Left lung (tissue), 10 donors: ENCODE data around the gene GNAS-AS1. TPM values are rescaled to one million over a fixed set of nuclear protein-coding genes. Genes with fewer than 3 reads are reported as not detected.

ENCODE experiments used
- ATAC-seq: fragments of 200-7000 bp; cut with Tn5 transposase; one replicate; pipeline ENCODE4 v1.9.1; 2020; ENCODE audit warnings: moderate library complexity
- DNase-seq, 4 donors: peaks; one replicate each; pipeline ENCODE4 v3.0.0-alpha.2; 2013 to 2020
- H3K27ac ChIP-seq, 2 donors: fragments of 200-600 bp; sonication (generic) in 1 of 2; one replicate each; pipeline versions ENCODE4 v1.5.0 to v1.8.0; 2020 to 2021
- H3K27me3 ChIP-seq, 2 donors: fragments of 200-600 bp; sonication (generic) in 1 of 2; one replicate each; pipeline versions ENCODE4 v1.5.0 to v1.8.0; 2020 to 2021
- H3K36me3 ChIP-seq, 2 donors: fragments of 200-600 bp; sonication (generic) in 1 of 2; one replicate each; pipeline versions ENCODE4 v1.5.0 to v1.8.0; 2020 to 2021
- H3K4me1 ChIP-seq, 2 donors: fragments of 200-600 bp; one replicate each; pipeline ENCODE4 v1.8.0; 2021
- H3K4me3 ChIP-seq, 2 donors: fragments of 200-600 bp; sonication (generic) in 1 of 2; one replicate each; pipeline versions ENCODE4 v1.5.0 to v1.8.0; 2020 to 2021; ENCODE audit warnings: mild to moderate bottlenecking in 1 of 2
- H3K9me3 ChIP-seq, 2 donors: fragments of 200-600 bp; sonication (generic) in 1 of 2; one replicate each; pipeline versions ENCODE4 v1.5.0 to v1.8.0; 2020 to 2021
- intact Hi-C, 2 donors: fragments of 100-400 bp; cut with DNase I; formaldehyde crosslinking; loops; one replicate each; pipeline versions ENCODE4 v1.11.2 to v1.14.2; 2022
- polyA plus RNA-seq, 6 donors: library from polyadenylated mRNA; unstranded; fragments of 120-200 nt; gene quantifications; one replicate each; pipeline ENCODE4 v1.2.1, GENCODE V29; 2013; ENCODE audit not compliant: insufficient read length in 6 of 6
- total RNA-seq, 2 donors: library from RNA; stranded (reverse); fragmentation: NEBNext Ultra II Directional; extraction: Animal tissue kit (Norgen Biotek cat#: 25700); gene quantifications; one replicate each; pipeline ENCODE4 v1.2.1, GENCODE V29; 2021
- TF ChIP-seq, protein P1 (sequence below), 2 donors: fragments of 200-600 bp; sonication (generic) in 1 of 2; IDR thresholded peaks; one replicate each; pipeline versions ENCODE4 v1.5.0 to v1.8.0; 2021; ENCODE audit warnings: antibody characterized with exemption in 2 of 2
- donor health status: DM: no; HTN: yes; CAD: no.
- donor health status: DM: no; HTN: no; CAD: no.

Gene GNAS-AS1
- total and polyA plus RNA-seq, 8 donors: 0.15 to 1.5 (median 1.1) TPM

DNA sequence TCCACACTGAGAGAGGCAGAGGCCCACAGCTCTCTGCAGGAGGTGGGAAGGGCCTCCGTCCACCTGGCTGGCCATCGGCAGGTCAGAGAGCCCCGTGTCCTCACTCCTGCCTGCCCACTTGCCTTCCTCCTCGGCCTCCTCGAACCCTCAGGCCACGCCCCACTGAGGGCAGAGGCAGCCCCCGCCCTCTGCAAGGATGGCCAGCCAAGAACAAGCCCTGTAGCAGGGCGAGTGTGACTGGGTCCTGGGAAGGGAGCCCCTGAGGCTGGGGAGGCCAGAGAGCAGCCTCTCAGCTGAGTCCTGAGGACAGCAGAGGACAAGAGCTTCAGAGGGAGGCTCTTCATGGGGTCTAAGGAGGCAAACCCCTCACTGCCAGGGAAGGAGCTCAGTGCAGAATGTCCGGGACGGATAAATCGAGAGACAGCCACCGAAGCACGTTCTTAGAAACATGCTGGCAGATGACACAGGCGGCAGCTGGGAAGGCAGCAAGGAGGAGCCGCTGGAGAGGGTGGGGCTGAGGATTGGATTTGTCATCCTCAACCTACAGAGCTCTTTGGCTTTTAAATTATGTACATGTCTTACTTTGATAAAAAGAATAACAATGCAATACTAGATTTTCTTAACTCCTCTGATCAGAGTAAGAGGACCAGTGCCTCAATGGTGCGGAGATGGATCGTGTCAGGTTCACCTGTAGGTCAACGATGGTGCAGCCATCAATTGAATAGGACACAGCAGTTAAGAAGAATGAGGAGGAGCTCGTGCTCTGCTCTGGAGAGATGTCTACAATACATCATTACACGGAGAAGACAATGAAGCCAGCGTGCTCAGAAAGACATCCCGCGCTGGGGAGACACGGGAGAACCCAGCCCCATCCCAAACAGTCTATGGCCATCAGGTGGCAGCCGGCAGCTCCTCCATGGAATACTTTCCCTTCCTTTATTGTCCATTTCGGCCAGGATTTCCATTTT, 53.0 kb downstream of the GNAS-AS1 start:
- TF ChIP-seq, protein P1, sequence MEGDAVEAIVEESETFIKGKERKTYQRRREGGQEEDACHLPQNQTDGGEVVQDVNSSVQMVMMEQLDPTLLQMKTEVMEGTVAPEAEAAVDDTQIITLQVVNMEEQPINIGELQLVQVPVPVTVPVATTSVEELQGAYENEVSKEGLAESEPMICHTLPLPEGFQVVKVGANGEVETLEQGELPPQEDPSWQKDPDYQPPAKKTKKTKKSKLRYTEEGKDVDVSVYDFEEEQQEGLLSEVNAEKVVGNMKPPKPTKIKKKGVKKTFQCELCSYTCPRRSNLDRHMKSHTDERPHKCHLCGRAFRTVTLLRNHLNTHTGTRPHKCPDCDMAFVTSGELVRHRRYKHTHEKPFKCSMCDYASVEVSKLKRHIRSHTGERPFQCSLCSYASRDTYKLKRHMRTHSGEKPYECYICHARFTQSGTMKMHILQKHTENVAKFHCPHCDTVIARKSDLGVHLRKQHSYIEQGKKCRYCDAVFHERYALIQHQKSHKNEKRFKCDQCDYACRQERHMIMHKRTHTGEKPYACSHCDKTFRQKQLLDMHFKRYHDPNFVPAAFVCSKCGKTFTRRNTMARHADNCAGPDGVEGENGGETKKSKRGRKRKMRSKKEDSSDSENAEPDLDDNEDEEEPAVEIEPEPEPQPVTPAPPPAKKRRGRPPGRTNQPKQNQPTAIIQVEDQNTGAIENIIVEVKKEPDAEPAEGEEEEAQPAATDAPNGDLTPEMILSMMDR (IDR thresholded peaks at IDR 0.05): no peak
- ATAC-seq: no peak
- no peak overlapping the region for H3K27ac ChIP-seq
- no peaks in the 10 kb centered on the region for H3K9me3 ChIP-seq
- H3K4me1 ChIP-seq: no peaks in the 10 kb centered on the region
- no peak for DNase-seq
- peaks cover 0 to 72% of the 10 kb centered on the region in 2 donors for H3K27me3 ChIP-seq
- no peaks in the 10 kb centered on the region for H3K36me3 ChIP-seq
- intact Hi-C loops: no loop called here
- no peak overlapping the region for H3K4me3 ChIP-seq

DNA sequence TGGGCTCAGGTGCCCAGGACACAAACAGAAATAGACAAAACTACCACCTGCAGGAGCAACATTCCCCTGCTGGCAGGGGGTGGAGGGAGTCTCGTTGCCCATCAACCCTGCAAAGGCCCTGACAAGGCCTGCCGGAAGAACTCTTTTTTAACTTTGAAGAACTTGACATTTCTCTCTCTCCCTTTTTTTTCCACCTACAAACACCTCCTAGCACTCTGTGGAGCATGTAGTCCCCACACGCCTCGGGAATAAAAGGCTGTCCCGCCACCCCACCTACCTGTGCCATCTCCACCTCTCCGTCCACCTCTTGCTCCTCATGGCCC, 54.8 kb downstream of the GNAS-AS1 start:
- TF ChIP-seq, protein P1 (IDR thresholded peaks at IDR 0.05): no peak
- no peak overlapping the region for H3K27ac ChIP-seq

DNA sequence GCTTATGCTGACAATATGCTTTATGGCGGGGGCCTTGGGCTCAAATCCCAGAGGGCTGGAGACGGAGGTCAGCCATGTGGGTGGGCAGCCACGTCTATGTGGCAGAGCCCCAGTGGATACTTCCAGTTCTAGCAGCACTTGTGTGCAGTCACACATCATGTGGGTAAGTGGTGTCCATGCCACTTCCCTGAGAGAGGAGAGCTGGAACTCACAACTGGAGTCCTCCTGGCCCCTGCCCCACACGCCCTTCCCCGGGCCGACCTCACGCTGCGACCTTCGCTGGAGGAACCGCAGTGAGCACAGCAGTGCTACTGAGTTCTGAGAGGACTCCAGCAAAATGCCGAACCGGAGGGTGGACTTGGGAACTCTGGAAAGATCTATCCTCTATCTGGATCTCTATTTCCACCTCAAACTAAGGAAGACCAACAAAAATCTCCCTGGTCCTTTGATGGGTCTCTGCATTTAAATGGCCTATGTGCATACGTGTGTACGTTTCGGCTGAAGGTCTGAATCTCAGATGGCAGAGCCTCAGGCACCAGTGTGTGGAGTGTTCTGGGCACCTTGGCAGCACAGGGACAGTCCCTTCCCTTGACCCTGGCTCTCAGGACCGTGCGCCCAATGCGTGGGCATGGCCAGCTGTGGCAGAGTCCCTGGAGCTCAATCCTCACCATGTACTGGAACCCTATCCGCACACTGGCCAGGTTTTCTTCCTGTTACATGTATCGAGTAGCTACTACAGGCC, 55.4 kb downstream of the GNAS-AS1 start:
- ATAC-seq: no peak
- H3K27ac ChIP-seq: no peak overlapping the region
- no peaks in the 10 kb centered on the region for H3K36me3 ChIP-seq
- intact Hi-C loops: no loop called here
- H3K4me1 ChIP-seq: no peaks in the 10 kb centered on the region
- H3K9me3 ChIP-seq: no peaks in the 10 kb centered on the region
- no peak for DNase-seq
- H3K27me3 ChIP-seq: peaks cover 0 to 78% of the 10 kb centered on the region in 2 donors
- no peak overlapping the region for H3K4me3 ChIP-seq
- TF ChIP-seq, protein P1 (IDR thresholded peaks at IDR 0.05): no peak

More for the DNA sequence above, 54.8 kb downstream of the GNAS-AS1 start:
- ATAC-seq: no peak
- peaks cover 0 to 78% of the 10 kb centered on the region in 2 donors for H3K27me3 ChIP-seq
- no peak overlapping the region for H3K4me3 ChIP-seq
- no peaks in the 10 kb centered on the region for H3K9me3 ChIP-seq
- H3K36me3 ChIP-seq: no peaks in the 10 kb centered on the region
- no peak for DNase-seq
- intact Hi-C loops: no loop called here
- no peaks in the 10 kb centered on the region for H3K4me1 ChIP-seq

DNA sequence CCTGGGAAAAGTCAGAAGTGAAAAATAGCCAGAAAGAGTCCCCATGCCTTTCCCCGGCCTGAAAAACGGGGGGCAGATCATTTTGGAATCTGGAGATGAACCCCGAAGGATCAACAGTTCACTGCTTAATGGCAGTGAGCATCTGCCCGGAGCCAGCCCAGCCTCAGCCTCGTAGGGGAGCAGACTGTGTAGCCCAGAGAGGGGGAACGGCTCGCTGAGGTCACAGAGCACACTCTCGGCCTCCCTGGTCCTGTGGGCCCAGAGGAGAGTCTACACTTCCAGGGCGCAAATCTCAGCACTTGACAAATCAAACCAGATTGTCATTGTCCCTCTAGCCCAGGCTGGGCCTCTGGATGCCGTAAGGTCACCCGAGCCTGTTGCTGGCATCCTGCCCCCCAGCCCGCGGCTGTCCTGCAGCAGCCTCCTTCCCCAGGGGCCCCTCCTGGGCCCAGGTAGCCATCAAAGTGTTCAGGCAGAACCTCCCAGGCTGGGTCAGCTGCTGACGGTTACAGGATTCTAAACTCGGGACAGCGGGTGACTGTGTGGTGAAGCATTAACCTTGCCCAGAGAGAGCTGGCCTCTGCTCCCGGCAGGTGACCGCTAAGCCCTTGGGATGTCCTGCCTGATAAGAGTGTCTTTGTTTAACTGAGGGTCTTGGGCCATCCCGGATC, 56.1 kb downstream of the GNAS-AS1 start:
- intact Hi-C loops: no loop called here
- ATAC-seq (no peak), DNase-seq (no peak)
- Histone ChIP-seq H3K9me3 (no peaks in the 10 kb centered on the region), H3K36me3 (no peaks in the 10 kb centered on the region), H3K27me3 (peaks cover 0 to 80% of the 10 kb centered on the region in 2 donors), H3K4me1 (no peaks in the 10 kb centered on the region), H3K27ac (no peak overlapping the region), H3K4me3 (no peak overlapping the region)
- TF ChIP-seq, protein P1 (IDR thresholded peaks at IDR 0.05): no peak
